NCI-H748 treated with DMSO at 0.1 percent for 48 hours (cell line): Measurements from ENCODE around the gene ZMYND11.
A peak's percentile ranks its signal among the peaks of the same experiment; 100 is the strongest.

Source experiments
- DNase-seq: peaks from one replicate; lab custom pipeline; 2025; lab: John Stamatoyannopoulos, UW

Gene ZMYND11

DNA sequence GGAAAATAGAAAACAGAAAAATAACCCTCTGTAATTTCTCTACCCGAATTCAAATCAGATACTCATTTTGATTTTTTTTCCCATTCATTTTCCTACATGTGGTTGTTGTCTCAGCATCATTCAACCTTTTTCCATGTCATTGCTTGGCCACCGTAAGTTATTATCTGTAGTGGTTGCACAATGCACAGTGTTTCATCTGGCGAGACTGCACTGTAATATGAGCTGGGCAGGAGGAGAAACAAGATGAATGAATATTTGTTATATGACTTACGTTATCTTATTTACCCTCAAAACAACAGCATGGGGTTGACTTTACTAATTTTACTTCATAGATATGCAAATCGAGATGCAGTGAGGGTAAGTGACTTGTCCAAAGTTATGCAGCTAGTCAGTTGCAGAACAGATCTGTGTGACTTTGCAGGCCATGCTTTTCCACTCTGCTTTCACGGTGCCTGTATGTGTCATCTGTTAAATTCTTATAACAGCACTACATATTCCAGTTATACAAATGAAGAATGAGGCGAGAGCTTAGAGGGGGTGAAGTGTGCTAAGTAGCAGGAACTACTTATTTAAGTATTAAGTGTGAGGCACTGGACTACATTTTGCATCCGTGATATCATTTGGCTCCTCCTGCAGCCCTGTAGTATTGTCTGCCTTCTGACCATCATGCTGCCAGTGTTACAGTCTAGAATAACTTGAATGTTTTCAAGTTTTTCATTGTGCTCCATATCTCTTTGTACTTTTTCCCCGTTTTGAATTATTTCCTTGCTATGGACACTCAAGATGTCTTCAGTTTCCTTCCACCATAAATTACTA, 56.7 kb downstream of the ZMYND11 start:
- DNase-seq: no peak

DNA sequence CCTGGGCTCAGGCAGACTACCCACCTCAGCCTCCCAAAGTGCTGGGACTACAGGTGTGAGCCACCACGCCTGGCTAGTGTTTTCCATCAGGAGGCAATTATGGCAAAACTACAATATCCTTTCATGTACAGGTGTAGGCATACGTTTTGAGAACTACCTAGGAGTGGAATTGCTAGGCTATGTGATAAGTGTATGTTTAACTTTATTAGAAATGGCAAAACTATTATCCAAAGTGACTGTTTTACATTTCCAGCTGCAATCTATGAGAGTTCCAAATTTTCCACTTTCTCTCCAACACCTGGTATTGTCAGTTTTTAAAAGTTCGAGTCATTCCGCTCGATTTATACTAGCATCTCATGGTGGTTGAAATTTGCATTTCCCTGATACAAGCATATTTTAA, 59.0 kb downstream of the ZMYND11 start:
- no peak for DNase-seq

DNA sequence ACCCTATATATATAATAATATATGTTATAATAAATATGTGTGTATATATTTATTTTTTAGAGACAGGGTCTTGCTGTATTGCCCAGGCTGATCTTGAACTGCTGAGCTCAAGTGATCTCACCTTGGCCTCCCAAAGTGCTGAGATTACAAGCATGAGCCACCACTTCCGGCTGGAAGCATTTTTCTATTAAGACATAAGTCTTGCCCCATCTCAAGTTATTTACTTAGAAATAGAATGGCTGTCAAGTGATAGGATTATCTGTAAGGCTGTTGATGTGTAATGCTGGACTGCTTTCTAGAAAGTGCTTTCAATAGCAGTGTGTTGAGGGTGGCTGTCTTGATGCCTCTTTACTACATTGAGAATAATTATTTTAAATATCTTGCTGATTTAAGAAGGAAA, 65.2 kb downstream of the ZMYND11 start:
- no peak for DNase-seq

DNA sequence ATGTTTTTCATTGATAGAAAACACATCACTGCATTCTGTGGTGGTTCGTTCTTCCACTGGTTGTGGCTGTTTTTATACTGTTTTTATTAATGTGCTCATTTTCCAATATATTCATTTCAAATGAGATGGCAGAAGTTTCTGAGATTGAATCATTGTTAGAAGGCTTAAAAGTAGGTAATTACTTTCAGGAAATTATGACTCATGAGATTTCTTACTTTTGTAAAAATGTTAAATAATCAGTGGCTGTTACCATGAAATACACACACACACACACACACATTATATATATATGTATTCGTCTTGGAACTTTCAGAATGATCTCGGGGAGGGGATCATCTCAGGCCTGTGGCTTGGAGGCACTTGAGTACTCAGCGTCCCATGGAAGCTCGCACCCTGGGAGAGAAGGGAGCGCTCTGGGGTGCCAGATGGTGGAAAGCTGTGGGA, 66.1 kb downstream of the ZMYND11 start:
- no peak for DNase-seq

DNA sequence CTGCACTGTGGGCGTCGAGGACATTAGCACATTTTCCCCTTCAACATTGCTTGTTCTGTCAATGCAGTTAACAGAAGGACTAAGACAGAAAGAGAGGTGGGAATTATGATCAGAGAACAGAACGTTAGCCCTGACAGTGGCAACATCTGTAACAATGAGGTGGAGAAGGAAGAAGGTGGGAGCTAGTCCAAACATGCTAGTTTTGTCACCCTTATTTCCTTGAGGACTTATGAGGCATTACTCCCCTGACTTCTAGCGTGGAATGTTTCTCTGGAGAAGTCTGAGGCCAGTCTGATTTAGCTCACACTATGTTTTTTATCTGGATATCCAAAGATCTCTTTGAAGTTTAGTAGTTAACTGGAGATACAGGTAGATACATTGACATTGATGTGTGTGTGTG, 73.4 kb downstream of the ZMYND11 start:
- no peak for DNase-seq

DNA sequence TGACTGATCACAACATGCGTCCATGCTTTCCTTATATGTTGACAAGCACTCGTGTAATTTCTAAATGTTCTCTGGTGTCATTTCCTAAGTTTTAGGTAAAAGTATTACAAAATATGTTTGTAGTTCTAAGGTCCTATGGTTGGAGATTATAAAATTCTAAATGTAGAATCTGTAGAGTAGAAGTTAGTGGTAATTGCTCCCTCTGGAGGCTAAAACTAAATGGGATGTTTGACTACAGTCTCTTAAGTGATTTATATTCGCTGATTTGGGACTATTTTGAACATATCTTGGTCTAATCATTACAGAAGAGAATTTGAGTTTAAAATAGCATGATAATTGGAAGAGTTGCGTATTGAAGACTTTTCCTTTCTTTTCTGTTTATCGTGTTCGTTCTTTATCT, 74.1 kb downstream of the ZMYND11 start:
- DNase-seq: no peak

DNA sequence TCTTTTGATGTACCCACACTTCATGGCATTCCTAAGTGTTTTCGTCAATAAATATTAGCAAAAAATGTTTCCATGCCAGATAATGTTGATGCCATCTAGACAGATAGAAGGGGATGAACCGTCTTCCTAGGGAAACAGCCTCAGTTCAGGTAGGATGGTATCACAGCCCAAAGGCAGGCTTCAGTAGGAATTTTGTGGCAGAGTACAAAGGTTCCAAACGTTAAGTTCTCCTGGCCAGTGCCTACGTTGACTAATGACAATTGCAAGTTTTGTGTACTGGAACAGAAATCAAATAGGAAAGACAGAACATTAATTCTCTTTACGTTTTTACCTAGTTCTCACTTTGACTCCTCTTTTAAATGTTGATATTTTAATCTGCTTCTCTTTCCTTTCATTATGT, 75.0 kb downstream of the ZMYND11 start:
- DNase-seq: no peak

DNA sequence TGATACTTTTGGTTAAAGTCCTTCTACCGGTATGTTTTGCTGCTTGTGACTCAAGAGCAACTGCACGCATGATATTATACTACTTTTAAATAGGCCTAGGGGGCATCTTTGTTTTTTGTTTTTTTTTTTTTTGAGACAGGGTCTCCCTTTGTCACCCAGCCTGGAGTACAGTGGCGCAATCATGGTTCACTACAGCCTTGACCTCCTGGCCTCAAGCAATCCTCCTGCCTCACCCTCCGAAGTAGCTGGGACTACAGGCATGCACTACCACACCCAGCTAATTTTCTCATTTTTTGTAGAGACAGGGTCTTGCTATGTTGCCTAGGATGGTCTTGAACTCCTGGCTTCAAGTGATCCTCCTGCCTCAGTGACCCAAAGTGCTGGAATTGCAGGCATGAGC, 80.2 kb downstream of the ZMYND11 start:
- DNase-seq: no peak

DNA sequence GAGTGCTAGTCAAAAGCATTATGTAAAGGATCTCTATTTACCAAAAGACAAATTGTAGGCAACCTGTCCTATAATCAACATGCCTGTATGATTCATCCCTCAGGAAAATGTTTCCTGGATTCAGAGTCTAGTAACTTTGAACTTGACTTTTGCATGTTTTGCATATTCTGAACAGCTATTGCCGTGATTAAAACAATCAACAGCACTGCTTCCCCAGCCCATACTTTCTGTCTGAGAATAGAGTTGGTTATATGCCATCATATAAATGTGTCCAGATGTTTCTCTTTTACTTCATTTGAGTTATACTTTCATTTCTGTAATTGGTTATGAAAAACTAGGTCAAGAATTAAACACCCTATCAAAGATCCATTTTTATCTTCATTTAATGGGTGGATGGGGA, 83.5 kb downstream of the ZMYND11 start:
- no peak for DNase-seq

DNA sequence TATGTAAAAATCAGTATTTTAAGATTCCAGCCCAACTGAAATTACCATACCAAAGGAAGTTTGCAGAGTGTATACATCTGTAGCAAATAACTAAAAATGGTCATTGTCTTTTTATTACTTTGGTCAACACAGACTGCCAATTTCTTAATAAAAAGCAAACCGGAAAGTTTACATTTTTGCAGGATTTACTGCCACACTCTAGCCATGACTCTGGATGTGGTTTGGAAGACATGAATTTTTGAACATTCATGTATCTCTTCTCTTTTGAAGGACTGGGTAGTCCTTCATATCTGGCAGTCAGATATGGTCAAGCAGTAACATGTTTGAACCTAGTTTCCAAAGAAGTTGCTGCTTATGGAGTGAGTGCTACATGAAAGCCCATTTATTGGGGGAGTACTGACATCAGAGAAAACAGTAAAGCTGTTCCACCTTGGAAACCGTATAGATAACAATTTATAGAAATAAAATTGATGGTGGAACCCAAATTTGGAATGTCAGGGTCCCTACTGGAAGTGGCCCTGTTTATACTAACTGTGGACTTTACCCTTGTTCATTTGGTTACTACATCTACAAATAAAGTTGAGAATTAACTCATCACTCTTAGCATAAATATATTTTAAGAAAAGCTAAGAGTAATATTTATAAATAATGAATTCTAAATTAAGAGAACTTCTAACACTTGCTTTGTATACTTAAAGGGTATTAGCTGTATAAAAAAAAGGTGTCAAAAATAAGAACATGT, 84.6 kb downstream of the ZMYND11 start:
- DNase-seq: no peak

DNA sequence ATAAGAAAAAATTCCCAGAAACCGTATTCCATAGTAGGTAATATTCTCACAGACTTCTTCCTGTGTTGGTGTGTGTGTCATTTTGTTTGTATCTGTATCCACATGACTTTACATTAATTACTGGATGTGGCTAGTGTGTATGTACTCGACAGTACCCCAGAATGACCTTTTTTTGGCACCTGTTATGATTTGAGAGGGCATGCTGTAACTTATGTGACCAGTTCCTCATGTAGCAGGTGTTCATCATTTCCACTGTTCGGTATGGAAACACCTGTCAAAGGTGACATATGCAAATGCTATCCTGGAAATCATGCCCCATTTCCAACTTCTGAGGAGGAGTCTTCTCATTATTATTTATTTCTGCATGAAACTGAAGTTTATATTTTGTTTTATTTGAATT, 89.3 kb downstream of the ZMYND11 start:
- DNase-seq: no peak

DNA sequence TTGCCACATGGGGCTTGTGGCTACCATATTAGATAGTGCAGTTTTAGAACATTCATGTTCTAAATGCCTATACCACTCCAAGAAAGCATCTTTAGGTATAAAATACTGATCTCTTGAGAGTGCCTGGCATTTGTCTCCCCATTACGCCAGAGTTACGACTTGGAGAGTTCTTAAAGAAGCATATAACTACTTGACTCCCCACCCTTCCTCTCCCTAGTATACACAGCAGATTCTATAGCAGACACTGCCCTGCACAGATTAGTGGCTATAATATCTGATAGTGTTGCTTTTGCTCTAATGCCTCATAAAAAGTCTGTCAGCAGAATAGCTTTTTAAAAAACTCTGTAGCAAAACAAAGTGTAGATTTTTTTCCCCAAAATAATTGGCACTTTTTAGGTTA, 90.8 kb downstream of the ZMYND11 start:
- no peak for DNase-seq

DNA sequence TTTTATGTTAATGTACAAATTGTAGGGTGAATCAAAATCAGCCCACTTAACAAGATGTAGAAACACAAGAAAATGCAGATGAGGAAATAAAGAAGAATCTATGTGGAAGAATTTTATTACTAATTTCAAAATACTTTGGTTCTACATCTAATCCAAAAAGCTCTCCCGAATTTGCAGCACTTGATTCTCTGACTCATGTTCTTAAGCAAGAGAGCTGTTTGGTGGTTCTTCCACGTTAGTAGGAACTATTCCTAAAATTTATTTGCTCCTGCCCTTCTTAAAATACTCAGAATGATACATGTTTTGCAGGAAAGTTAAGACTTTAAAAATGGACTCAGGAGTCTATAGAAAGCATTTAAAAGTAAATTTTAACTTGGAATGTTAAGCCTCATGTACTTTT, 91.8 kb downstream of the ZMYND11 start:
- no peak for DNase-seq

DNA sequence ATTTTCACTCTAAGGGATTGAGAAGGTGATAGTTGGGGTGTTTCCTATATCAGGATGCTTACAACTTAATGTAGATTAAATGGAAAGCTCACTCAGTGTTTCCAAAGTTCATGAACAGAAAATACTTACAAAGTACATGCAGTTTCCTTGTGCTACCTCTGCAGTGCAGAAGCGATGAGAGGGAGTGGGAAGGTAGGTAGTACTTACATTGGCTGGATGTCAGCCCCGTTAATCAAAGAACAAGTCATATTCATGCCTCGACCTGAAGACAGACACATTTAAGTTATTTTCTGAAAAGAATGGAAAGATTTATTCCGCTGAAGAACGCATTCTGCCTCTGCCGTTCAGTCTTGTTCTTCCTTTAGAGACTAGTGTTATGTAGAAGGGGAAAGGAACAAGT, 93.1 kb downstream of the ZMYND11 start:
- no peak for DNase-seq

DNA sequence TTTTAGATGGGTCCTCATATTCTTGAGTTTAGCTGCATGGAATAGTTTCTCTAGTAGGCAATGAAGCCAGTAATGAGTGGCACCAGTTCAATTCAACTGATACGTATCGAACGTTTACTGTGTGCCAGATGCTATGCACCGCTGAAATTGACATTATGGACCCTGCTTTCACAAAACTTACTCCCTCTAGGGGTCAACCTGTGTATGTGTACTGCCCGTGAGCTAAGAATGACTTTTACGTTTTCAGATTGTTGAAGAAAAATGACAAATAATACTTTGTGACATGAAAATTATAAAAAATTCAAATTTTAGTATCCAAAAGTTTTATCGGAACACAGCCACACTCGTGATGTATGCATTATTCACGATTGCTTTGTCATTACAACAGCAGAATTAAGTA, 95.5 kb downstream of the ZMYND11 start:
- DNase-seq: no peak

DNA sequence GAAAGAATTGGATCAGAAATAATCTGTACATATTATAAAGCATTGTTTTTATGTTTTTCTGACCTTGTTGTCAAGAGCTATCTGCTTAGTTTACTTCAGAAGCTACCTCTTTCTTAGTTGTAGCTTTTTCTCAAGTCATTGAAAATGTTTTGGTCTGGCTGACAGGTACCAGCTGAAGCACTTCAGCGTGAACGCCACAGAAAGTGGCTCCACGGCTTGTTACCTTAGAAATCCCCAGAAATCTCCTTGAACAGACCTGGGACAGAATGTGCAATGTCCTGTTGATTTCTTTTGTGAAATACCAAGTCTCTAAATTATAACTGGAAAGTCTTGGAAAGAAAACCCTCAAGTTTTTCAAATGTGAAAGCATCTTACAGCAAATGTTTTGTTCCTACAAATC, 96.8 kb downstream of the ZMYND11 start:
- no peak for DNase-seq

DNA sequence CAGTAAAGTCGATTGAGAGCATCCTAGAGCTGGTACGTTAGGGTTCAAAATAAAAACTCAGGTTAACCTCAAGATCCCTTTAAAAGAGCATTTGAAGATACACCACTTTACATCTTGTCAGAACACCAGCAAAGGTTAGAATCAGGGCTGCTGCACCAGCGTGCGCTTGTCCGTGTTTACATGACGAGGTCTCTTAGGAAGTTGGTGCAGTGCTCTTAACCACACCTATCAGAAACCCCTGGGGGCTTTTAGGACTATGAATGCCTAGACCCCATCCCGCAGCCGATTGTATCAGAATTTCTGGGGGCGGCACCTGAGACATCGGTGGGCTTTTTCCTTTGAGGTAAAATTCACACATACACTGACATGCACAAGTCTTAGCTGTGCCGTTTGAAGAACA, 97.6 kb downstream of the ZMYND11 start:
- DNase-seq: no peak

DNA sequence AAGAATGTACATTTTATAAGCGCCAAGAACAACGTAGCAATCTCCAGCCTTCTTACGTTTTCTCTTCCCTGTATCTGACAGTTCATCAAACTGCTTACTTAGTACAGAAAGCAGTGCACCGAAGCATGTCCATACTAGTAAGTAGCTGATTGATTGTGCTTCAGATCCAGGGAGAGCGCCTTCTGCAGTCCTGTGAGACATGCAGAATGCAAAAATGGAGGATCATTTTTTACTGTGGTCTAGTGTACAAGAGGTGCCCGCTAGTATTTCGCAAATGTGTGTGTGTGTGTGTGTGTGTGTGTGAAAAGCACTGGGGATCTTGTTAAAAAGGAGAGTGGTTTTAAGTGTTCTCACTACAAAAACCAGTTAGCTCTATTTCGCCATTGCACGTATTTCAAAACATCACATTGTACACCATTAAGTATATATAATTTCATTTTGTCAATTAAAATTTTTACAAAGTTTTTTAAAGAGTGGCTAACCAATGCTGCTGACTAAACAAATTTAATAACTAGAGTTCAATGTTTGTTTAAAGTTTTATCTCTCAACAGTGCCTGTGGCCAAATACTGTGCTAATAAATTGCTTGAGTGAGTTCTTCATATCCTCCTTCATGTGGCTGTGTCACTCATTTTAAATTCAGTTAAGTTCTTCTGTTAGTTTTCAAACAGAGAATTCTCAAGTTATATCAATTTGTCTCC, 99.6 kb downstream of the ZMYND11 start:
- DNase-seq: no peak

DNA sequence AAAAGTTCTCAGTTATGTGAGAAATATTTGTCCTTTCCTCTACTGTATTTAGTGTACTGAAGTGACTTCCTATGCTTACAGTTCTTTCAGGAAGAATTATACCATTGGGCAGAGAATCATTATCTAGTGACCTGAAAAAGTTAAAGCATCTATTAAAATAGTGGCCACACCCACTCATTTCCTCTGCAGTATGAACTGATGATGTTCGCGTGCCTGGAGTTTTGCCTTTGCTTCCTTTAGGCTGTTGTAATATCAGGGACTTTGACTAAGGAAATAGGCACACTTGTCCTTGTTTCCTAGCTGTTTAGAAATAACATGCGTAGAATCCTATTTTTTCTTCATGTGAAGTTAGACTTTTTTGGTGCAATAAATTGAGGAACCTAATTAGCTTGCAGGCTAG, 100.7 kb downstream of the ZMYND11 start:
- DNase-seq: no peak

DNA sequence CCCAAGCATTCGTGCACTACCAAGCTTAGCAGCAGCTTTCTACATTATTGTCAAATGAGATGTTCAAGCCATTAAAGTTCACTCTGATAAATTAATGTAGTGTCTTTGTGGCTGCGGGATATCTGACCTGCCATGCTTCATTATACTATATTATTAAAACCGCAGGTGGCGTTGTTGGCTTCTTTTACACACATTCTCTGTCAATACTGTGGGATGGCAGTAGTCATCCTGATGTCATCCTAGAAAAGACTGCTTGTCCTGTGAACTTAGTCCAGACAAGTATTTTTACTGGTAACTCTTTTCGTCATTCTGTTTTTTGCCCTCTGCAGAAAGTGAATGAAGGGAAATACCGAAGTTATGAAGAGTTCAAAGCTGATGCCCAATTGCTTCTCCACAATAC, 103.9 kb downstream of the ZMYND11 start:
- DNase-seq: peak; percentile 22

DNA sequence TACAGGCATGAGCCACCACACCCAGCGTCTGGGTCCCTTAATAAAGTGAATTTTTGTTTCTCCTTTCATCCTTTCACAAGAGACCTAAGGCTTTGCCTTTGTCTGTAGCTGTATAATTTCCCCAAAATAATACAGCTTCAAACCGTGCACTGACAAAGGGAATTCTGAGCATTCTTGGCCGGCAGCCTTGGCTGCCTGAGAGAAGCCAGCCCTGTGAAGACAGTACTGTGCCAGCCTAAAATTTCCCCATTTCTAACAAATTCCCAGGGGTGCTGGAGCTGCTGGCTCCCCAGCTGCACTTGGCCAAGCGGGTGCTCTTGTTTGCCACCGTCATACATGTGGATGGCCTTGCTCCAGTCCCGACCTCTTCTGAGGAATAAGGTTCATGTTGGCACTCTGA, 106.2 kb downstream of the ZMYND11 start:
- no peak for DNase-seq

DNA sequence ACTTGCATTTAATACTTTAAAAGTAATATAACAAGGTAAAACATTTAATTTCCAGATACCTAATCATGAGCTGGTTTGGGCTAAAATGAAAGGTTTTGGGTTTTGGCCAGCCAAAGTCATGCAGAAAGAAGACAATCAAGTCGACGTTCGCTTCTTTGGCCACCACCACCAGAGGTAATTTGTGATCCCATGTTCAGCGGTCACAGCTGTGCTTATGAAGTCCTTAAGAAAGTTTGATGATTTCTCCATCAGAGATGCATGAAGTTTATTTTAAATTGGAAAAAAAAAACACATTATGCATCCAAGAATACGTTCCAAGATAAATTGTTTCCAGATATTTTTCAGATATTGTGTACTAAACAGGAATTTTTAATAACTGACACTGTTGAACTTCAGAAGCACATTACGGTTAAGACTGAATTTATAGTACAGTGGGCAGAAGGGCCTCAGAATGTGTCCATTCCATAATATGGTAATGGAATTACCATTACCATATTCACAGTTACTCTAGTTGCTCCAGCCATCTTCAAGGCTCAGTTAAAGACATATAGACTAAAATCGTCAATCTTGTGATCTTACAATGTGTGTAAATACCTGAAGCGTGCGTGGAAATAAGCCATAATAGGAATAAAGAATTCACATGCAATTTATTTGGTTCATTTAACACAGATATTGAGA, 106.8 kb downstream of the ZMYND11 start:
- no peak for DNase-seq
